Activated naive CD4-positive, alpha-beta T cell treated with anti-CD3 and anti-CD28 coated beads, Interleukin-2, amount 50 U/mL, for 72 hours (primary cell): Measurements from ENCODE around the gene WNT16. TPM values are rescaled to one million over a fixed set of nuclear protein-coding genes. Genes with fewer than 3 reads are reported as not detected.
"Not testable (repeated sequence)": the region's sequence is repeated elsewhere in the genome, so short reads cannot be mapped to it uniquely, and the experiment has no call there.

Experiments used
- ATAC-seq, 2 donors: fragments of 150-1000 bp; cut with Tn5 transposase; 2 replicates each; pipeline ENCODE4 v1.10.0; 2021; ENCODE audit warnings: mild to moderate bottlenecking in 2 of 2, moderate library complexity in 2 of 2
- DNase-seq, 2 donors: peaks; one replicate each; pipeline ENCODE4 v3.0.0; 2021 to 2022; ENCODE audit warnings: low spot score in 2 of 2
- H3K27ac Mint-ChIP-seq, 2 donors: one replicate each; pipeline ENCODE4 v1.8.0; 2022; ENCODE audit warnings: mild to moderate bottlenecking in 2 of 2, mixed read lengths in 2 of 2
- H3K36me3 Mint-ChIP-seq, 2 donors: one replicate each; pipeline ENCODE4 v1.8.0; 2022; ENCODE audit warnings: mixed read lengths in 2 of 2
- H3K9me3 Mint-ChIP-seq, 2 donors: one replicate each; pipeline ENCODE4 v1.8.0; 2022; ENCODE audit warnings: mixed read lengths in 2 of 2
- total RNA-seq, 2 donors: library from RNA; stranded (reverse); gene quantifications; one replicate each; pipeline ENCODE4 v1.2.3, GENCODE V29; 2022

Gene WNT16
- total RNA-seq, 2 donors from 2014 or later: not detected

DNA sequence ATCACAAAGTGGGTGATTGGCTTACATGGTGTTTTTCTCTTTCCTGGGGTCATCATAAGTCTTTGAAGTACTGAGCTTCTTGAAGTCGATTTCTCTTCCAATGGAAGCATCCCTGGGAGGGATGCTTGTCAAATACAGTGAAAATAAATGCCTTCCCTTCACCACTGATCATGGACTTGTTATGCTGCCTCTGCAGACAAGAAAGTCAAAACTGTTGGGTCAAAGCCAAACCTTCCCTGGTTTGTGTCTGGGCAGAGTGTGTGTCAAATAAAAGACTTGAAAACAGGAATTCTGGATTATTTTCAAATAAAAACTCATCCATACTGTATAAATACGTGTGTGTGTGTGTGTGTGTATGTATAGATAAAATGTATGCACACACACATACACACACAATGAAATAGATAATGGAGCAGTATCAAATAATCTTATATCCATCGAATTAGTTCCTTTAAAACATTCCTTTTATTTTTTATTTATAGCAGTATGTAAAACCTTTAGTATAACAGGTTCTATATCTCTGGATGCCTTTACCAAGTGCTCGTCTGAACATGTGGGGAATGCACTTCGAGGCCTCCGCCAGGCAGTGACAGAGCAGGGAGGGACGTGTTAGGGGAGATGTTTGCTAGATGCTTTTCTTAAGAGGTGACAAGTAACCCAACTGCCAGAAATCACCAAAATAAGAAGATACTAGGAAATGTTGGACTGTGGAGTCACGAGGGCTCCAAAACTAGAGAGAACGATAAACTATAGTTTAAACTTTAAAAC lies 27.2 kb upstream of the WNT16 start:
- H3K9me3 Mint-ChIP-seq: no peaks in the 10 kb centered on the region
- no peak for ATAC-seq
- H3K27ac Mint-ChIP-seq: no peak overlapping the region
- no peaks in the 10 kb centered on the region for H3K36me3 Mint-ChIP-seq
- no peak for DNase-seq

DNA sequence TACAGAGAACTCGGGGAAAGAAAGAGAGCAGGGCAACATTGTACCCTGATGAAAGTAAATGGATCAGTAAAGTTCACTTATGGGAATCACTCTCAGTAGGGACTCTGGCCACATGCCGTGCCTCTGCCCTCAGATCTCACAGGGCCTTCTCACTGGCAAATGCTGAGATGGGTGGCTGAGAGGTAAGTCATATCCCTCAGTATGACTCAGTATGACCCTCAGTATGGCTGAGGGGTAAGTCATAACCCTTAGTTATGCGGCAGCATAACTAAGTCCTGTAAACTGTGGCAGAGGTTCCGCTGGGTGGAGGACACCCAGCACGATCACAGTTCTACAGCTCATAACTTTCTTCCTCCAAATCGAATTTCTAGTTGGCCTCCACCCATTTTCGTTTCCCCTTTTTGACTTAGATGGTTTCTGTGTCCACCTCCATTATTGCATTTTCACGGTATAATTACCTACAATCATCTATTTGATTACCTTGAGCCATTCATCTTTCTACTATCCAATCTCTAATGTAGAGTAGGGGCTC lies 26.5 kb upstream of the WNT16 start:
- H3K36me3 Mint-ChIP-seq: no peaks in the 10 kb centered on the region
- H3K27ac Mint-ChIP-seq: no peak overlapping the region
- DNase-seq: no peak
- peak; percentile 47 to 73 for ATAC-seq
- no peaks in the 10 kb centered on the region for H3K9me3 Mint-ChIP-seq

DNA sequence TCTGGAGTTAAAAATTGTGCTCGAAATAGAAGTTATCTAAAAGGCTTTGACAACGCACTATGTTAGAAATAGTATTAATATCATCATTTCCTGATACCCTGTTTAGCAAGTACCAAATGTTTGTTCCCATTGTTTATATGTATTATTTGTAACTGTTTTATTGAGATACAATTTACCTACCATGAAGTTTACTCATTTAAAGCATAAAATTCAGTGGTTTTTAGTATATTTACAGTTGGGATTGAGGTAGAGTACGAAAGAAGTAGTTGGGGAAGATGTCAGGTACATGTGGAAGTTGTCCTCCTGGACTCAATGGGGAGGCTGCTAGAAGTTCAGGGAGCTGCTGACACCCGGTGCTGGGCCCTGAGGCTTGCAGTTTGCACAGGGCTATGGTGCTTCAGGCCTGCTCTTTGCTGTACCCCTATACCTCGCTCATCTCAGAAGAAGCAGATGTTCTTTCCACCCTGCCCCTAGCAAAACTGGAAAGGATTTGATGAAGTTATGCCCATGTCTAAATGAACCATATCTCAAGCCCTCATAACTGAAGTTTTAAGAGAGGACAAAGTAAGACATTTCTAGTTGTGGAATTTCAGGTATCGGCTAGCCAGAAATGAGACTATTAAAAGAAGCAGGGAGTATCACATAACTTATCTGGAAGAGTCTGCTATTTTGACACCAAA lies 25.2 kb upstream of the WNT16 start:
- no peak for DNase-seq
- H3K9me3 Mint-ChIP-seq: no peaks in the 10 kb centered on the region
- ATAC-seq: no peak
- H3K36me3 Mint-ChIP-seq: no peaks in the 10 kb centered on the region
- no peak overlapping the region for H3K27ac Mint-ChIP-seq

DNA sequence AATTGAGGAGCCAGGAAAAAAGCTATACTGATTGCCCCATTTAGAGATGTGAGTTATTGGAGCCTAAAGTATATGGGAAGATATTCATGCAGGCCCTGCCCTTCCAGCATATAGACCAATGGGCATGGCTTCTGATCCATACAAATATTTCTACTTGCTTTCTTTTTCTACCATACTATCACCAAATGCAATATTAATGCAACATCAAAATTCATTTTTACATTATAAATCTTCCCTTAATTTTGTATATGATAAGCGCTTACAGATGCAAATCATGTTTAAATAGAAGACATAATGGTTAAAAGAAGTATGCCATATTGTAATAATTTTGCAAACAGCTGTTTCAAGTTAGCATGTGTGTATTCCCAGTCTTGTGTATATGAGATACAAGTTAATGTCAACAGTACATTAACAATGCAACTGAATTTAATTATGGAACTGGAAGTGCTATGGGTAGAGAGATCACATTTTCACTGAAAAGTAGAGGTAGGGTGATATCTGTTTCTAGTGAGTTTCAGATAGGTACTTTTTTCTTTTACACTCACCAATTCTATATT lies 24.6 kb upstream of the WNT16 start:
- ATAC-seq: no peak
- Mint-ChIP-seq H3K27ac (no peak overlapping the region), H3K9me3 (no peaks in the 10 kb centered on the region), H3K36me3 (no peaks in the 10 kb centered on the region)
- DNase-seq: no peak

DNA sequence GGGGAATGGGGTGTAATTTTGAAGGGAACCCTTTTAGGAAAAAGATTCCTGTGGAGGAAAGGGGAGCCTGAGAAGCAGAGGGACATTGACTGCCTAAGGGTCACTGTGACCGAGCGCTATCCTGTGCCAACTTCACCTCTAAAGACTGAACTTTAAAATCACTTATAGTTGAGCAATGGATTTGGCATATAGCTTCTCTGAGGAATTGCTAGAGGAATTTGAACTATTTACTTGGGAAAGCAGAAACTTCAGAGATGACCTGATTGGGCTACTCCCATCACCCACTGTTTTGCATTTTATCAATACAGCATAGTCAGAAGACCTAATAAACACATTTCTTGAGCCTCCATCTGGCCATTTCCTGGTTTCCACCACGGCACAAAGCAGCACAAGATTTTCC lies 23.7 kb upstream of the WNT16 start:
- DNase-seq (no peak), ATAC-seq (no peak)
- Mint-ChIP-seq H3K9me3 (no peaks in the 10 kb centered on the region), H3K27ac (no peak overlapping the region), H3K36me3 (no peaks in the 10 kb centered on the region)

DNA sequence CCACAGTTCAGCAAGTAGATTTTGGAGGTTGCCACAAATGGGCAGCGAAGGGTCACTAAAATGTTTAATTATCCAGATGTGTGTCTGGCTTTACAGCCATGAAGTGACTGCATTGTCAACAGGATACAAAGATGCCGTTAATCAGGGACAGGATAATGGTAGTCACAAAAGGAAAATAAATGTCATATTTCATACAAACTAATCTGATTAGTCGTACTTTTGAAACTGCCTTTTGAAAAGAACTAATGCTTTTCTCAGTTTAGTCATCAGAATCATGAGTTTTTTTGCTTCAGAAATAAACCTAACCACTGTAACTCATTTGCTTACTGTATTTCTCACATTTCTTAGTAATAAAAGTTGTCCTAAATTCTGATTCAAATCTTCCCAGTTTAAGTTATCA lies 22.2 kb upstream of the WNT16 start:
- DNase-seq (no peak), ATAC-seq (peak in 1 of 2 donors; percentile 83)
- H3K27ac Mint-ChIP-seq: no peak overlapping the region
- no peaks in the 10 kb centered on the region for H3K36me3 Mint-ChIP-seq
- peaks cover 0 to 3% of the 10 kb centered on the region in 2 donors for H3K9me3 Mint-ChIP-seq

DNA sequence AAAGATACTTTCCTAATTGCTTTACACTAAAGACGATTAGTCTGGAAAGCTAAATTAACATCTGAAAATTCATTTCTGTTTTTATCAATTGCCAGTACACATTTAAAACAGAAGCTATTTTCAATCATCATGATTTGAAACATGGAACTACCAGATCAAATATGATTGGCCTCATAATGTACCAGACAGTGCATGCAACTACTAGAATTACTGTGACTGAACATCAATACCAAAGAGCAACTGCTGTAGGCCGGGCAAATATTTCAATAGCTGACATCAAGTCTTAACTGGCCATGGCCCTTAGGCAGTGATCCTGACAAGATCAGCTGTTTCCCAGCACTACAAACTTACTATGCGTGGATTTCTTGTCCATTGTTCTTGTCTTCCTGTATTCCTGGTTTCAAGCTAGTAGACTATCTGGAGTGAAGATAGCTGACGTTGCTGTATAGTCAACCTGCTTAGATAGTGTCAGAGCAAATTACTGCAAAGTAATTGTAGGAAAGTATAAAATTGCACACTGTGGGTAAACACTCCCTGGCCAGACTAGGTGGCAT lies 21.7 kb upstream of the WNT16 start:
- Mint-ChIP-seq H3K9me3 (peaks cover 0 to 3% of the 10 kb centered on the region in 2 donors), H3K36me3 (no peaks in the 10 kb centered on the region), H3K27ac (no peak overlapping the region)
- ATAC-seq (peak in 1 of 2 donors; percentile 59), DNase-seq (no peak)

DNA sequence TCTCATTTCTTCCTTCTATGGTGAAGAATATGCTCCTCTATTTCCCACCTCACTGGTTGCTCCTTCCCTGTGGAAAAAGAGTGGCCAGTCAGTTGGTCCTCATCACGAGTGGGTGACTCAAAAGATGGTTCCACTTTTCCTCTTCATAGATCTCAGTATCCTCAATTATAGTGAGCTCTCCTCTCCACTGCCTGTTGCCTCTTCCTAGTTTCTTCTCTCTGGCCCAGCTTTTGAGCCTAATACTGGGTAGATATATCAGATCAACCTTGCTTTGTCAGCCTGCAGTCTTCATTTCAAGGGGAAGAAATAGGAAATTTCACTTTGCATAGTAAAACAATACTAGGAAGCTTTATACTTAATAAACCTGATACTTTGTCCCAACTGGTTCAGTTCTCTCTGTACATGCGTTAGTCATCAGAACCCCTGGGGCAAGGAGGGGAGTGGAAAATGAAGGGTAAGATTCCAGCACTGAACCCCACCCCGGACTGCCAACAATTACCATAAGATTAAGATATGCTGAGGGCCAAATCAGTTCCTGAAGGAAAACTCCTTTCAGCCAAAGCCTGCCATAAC lies 15.5 kb upstream of the WNT16 start:
- Mint-ChIP-seq H3K36me3 (no peaks in the 10 kb centered on the region), H3K27ac (no peak overlapping the region), H3K9me3 (peaks cover 0 to 3% of the 10 kb centered on the region in 2 donors)
- ATAC-seq: no peak
- no peak for DNase-seq

DNA sequence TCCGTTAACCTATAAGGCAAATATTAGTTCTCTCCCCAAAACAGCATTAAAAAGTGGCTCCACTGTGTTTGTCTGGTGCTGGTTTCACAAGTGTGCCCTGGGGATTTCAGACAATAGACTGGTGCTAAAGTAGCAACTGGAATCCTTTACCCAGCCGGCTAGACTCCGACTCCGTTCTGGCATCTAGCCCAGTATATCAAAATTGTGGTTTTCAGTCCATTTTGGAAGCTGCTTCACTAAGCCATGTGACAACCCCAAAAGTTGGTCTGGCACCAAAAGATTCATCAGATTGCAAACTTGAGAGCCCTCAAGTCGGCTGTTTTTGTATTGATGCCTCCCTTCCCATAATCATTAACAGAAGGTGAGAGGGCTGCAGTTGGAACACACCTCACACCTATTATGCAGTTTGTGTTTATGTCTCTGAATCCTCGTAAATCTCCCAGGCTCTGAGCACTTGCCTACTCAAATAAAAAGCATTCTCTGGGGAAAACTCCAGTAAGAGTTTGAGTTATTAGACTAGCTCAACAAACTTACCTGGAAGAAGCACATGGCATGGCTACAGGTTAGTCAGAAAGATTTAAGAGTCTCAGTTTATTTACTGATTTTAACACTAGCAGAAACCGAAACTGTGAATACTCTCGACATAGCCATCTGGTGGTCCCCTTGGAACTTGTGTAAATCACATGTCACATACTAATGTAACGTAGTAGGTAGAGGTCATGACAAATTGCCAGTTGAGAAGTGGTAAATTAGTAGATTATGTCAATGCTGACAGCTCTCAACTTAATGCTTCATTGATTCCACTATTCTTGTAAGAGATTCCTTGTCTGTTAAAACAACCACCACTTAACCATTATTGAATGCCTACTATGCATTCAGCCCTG lies 14.8 kb upstream of the WNT16 start:
- H3K27ac Mint-ChIP-seq: no peak overlapping the region
- DNase-seq (no peak), ATAC-seq (no peak)
- no peaks in the 10 kb centered on the region for H3K36me3 Mint-ChIP-seq
- H3K9me3 Mint-ChIP-seq: peaks cover 0 to 3% of the 10 kb centered on the region in 2 donors

DNA sequence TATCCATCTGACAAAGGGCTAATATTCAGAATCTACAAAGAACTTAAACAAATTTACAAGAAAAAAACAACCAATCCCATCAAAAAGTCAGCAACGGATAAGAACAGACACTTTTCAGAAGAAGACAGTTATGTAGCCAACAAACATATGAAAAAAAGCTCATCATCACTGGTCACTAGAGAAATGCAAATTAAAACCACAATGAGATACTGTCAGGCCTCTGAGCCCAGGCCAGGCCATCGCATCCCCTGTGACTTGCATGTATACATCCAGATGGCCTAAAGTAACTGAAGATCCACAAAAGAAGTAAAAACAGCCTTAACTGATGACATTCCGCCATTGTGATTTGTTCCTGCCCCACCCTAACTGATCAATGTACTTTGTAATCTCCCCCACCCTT lies 13.6 kb upstream of the WNT16 start:
- not testable (repeated sequence) for H3K36me3 Mint-ChIP-seq, DNase-seq, ATAC-seq, H3K9me3 Mint-ChIP-seq, H3K27ac Mint-ChIP-seq

DNA sequence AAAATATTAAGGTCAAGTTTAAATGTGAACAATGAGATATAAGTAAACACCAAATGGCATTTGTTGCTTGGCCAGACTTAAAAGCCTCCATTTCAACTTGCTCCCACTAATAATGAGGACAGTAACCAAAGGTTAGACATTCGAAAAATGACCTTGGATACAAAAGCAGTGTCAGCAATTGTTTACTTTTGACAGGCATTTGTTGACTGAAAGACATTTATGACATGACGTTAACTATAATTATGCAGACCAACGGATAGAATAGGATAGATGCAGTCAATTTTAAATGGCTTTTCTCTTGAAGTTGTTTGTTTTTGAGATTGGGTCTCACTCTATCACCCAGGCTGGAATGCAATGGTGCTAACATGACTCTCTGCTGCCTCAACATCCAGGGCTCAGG lies 6.3 kb upstream of the WNT16 start:
- Mint-ChIP-seq H3K9me3 (no peaks in the 10 kb centered on the region), H3K27ac (no peak overlapping the region), H3K36me3 (no peaks in the 10 kb centered on the region)
- ATAC-seq (no peak), DNase-seq (no peak)

DNA sequence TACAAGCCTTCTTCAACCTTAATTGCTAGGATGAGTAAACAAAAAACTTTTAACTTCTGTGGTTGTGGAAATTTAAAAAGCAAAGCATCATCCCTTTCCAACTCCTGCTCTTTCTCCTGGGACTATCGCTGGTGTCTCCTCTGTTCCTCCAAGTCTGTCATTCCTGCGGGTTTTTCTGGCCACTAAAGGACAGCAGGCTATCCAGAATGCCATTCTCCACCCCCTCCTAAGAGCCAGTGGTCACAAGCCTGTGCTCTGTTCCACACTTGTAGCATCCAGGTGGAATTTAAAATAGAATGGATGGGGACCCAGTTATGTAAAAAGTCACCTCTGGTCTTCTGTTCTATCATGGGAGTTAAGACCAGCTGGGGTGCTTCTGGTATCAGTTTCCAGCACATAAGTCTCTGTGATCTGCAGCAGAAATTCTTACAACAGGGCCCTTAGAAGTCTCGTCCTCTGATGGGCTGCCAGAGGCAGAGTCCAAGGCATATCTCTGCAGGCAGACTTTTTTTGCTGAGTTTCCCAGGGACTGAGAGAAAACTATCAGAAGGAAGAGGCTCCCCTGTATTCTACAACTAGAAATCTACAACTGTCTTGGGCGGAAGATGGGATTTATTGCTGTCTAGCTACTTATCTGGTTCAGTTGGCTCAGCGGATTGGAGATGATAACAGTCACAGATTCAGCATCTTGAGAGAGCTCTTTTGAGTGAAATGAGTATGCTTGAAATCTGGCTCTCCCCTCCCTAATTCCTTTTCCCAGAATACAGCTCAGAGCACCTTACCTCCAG lies 5.1 kb upstream of the WNT16 start:
- Mint-ChIP-seq H3K9me3 (no peaks in the 10 kb centered on the region), H3K27ac (no peak overlapping the region), H3K36me3 (peaks cover 4% of the 10 kb centered on the region in 2 donors)
- DNase-seq: no peak
- no peak for ATAC-seq

DNA sequence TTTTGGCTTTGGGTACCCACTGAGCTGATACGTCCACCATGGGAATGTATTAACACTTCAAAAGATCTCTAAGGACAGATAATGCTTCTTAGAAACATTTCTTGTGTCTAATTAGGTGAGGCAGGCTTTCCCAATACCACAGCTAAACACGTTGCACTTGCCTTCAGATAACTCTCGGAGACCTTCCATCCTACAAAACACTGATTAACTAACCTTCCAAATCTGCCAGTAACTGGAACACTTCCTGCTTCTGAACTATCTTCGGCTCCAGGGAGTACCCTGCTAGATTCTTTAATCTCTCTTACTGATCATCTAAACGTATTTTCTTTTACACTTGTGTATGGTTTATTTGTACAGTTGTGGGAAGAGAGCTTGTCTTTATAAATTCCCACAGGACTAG lies 1.1 kb upstream of the WNT16 start:
- H3K27ac Mint-ChIP-seq: no peak overlapping the region
- ATAC-seq (no peak), DNase-seq (no peak)
- no peaks in the 10 kb centered on the region for H3K9me3 Mint-ChIP-seq
- H3K36me3 Mint-ChIP-seq: peaks cover 4 to 5% of the 10 kb centered on the region in 2 donors

DNA sequence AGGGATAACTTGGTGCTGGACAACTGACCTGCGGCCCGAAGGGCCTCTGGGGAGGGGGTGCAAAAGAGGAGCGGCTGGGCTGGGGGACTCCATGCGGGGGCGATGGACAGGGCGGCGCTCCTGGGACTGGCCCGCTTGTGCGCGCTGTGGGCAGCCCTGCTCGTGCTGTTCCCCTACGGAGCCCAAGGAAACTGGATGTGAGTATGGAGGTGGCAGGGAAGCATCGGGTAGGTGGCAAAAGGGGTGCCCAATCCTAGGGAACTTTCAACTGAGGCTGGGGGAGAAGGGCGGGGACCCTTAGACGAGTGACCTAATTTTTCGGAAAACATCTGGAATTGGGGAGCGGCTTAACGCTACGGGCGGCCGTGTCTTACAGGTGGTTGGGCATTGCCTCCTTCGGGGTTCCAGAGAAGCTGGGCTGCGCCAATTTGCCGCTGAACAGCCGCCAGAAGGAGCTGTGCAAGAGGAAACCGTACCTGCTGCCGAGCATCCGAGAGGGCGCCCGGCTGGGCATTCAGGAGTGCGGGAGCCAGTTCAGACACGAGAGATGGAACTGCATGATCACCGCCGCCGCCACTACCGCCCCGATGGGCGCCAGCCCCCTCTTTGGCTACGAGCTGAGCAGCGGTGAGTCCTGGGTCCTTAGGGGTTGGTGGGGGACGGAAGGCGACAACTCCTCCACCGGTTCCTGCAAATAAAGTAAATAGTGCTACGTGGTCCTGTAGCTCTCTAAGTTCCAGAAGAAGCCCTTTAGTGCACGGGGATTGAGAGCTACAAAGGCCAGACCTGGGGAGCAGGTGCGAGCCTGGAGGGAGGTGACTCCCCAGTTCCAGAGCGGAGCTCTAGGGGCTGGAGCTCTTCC lies 622 bp downstream of the WNT16 start:
- no peaks in the 10 kb centered on the region for H3K9me3 Mint-ChIP-seq
- peak in 1 of 2 donors; percentile 77 for ATAC-seq
- DNase-seq: peak in 1 of 2 donors; percentile 33
- H3K36me3 Mint-ChIP-seq: peaks cover 4 to 5% of the 10 kb centered on the region in 2 donors
- no peak overlapping the region for H3K27ac Mint-ChIP-seq
